Measurements from ENCODE around the gene CDC42BPB. TPM values are rescaled to one million over a fixed set of nuclear protein-coding genes. Genes with fewer than 3 reads are reported as not detected.

The CDC42BPB gene
- total and polyA plus RNA-seq, 2 of the 13 experiments (the other 11 are each of a cell fraction or from before 2014, with no cell fraction given), result 19.7 to 32.3 TPM

DNA sequence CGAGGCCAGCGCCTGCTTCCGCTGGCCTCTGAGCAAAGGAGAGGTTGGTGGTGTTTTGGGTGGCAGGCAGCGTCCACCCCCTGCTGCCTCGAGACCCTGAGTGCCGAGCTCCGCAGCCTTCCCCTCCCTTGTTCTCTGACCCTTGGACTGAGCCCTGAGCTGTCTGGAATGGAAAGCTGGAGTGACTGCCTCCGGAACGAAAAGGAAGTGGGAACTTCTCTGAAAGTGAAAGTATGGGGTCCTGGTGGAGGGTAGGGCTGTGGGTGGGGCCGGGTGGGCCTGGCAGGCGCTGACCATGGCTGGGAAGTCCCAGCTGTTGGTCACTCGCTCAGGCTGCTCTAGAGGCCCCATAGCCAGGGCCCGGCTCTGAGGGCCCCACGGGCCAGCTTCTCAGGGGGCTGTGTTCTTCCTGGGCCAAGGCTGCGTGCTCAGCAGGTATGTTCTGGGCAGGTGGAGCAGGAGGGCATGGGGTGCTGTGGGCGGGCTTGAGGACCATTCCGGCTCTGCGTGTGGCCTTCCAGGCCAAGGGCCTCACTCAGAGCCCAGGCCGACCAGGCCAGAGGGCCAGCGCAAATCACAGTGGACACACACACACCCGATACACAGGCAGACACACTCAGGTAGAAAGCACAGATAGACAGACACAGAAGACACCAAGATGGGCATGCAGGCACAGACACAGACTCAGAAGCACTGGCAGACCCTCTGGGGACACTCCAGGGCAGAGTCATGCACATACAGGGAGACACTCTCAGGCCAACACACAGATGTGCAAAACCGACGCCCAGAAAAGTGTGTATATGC, 37.3 kb upstream of the CDC42BPB start, which contains the start of gene EXOC3L4 (continued):
- TF ChIP-seq HNRNPH1 (optimal IDR thresholded peaks at IDR 0.05; ENCODE audit: low read depth, low read length) (no peak), POLR2AphosphoS5 (IDR thresholded peaks at IDR 0.05; ENCODE audit: low read depth, low read length) (peak; percentile 79), GATAD1 (CRISPR knock-in tag; IDR thresholded peaks at IDR 0.05) (peak; percentile 31), RFX1 (IDR thresholded peaks at IDR 0.05) (no peak), POLR2AphosphoS2 (IDR thresholded peaks at IDR 0.05; ENCODE audit: low read depth, low read length) (no peak), HNF1B (CRISPR knock-in tag; IDR thresholded peaks at IDR 0.05) (no peak), NAIF1 (CRISPR knock-in tag; IDR thresholded peaks at IDR 0.05; ENCODE audit: borderline replicate concordance) (no peak), ZNF160 (CRISPR knock-in tag; IDR thresholded peaks at IDR 0.05) (peak; percentile 61; the same call in 1 of the 2 replicates), PLSCR1 (CRISPR knock-in tag; IDR thresholded peaks at IDR 0.05; ENCODE audit: borderline replicate concordance) (no peak), RAD21 (CRISPR knock-in tag; IDR thresholded peaks at IDR 0.05) (no peak), ATF7-NPFF (CRISPR knock-in tag; IDR thresholded peaks at IDR 0.05; ENCODE audit: low read depth) (no peak), HOXA5 (CRISPR knock-in tag; IDR thresholded peaks at IDR 0.05) (peak; percentile 57), NFKBIZ (CRISPR knock-in tag; IDR thresholded peaks at IDR 0.05) (no peak), CHCHD3 (CRISPR knock-in tag; IDR thresholded peaks at IDR 0.05) (no peak), GLI4 (CRISPR knock-in tag; IDR thresholded peaks at IDR 0.05; ENCODE audit: borderline replicate concordance) (no peak), ZNF34 (CRISPR knock-in tag; IDR thresholded peaks at IDR 0.05; ENCODE audit: borderline replicate concordance) (no peak), STAT5B (CRISPR knock-in tag; IDR thresholded peaks at IDR 0.05) (no peak), ZNF225 (CRISPR knock-in tag; IDR thresholded peaks at IDR 0.05) (no peak; the same call in 1 of the 2 replicates), MTF1 (CRISPR knock-in tag; IDR thresholded peaks at IDR 0.05) (no peak)
- TF ChIP-seq, protein P1, sequence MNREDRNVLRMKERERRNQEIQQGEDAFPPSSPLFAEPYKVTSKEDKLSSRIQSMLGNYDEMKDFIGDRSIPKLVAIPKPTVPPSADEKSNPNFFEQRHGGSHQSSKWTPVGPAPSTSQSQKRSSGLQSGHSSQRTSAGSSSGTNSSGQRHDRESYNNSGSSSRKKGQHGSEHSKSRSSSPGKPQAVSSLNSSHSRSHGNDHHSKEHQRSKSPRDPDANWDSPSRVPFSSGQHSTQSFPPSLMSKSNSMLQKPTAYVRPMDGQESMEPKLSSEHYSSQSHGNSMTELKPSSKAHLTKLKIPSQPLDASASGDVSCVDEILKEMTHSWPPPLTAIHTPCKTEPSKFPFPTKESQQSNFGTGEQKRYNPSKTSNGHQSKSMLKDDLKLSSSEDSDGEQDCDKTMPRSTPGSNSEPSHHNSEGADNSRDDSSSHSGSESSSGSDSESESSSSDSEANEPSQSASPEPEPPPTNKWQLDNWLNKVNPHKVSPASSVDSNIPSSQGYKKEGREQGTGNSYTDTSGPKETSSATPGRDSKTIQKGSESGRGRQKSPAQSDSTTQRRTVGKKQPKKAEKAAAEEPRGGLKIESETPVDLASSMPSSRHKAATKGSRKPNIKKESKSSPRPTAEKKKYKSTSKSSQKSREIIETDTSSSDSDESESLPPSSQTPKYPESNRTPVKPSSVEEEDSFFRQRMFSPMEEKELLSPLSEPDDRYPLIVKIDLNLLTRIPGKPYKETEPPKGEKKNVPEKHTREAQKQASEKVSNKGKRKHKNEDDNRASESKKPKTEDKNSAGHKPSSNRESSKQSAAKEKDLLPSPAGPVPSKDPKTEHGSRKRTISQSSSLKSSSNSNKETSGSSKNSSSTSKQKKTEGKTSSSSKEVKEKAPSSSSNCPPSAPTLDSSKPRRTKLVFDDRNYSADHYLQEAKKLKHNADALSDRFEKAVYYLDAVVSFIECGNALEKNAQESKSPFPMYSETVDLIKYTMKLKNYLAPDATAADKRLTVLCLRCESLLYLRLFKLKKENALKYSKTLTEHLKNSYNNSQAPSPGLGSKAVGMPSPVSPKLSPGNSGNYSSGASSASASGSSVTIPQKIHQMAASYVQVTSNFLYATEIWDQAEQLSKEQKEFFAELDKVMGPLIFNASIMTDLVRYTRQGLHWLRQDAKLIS (CRISPR knock-in tag; IDR thresholded peaks at IDR 0.05), result no peak
- TF ChIP-seq, protein P2, sequence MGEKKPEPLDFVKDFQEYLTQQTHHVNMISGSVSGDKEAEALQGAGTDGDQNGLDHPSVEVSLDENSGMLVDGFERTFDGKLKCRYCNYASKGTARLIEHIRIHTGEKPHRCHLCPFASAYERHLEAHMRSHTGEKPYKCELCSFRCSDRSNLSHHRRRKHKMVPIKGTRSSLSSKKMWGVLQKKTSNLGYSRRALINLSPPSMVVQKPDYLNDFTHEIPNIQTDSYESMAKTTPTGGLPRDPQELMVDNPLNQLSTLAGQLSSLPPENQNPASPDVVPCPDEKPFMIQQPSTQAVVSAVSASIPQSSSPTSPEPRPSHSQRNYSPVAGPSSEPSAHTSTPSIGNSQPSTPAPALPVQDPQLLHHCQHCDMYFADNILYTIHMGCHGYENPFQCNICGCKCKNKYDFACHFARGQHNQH (CRISPR knock-in tag; IDR thresholded peaks at IDR 0.05), result no peak
- TF ChIP-seq, protein P3, sequence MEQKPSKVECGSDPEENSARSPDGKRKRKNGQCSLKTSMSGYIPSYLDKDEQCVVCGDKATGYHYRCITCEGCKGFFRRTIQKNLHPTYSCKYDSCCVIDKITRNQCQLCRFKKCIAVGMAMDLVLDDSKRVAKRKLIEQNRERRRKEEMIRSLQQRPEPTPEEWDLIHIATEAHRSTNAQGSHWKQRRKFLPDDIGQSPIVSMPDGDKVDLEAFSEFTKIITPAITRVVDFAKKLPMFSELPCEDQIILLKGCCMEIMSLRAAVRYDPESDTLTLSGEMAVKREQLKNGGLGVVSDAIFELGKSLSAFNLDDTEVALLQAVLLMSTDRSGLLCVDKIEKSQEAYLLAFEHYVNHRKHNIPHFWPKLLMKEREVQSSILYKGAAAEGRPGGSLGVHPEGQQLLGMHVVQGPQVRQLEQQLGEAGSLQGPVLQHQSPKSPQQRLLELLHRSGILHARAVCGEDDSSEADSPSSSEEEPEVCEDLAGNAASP (CRISPR knock-in tag; IDR thresholded peaks at IDR 0.05; ENCODE audit: borderline replicate concordance), result no peak; the same call in 1 of the 2 replicates
